Large intestine (tissue), 3 donors: Measurements from ENCODE around the gene TOGARAM2. TPM values are rescaled to one million over a fixed set of nuclear protein-coding genes. Genes with fewer than 3 reads are reported as not detected.

Source experiments
- DNase-seq, 2 donors: peaks; one replicate each; pipeline versions ENCODE4 v3.0.0 to v3.0.0-alpha.2; 2013
- H3K27ac ChIP-seq: one replicate; pipeline ENCODE4 v1.5.1; 2013; ENCODE audit warnings: low read length
- H3K27me3 ChIP-seq: 2 replicates; pipeline ENCODE4 v1.6.1; 2013; ENCODE audit warnings: low read length; ENCODE audit not compliant: control insufficient read depth, insufficient read depth
- H3K36me3 ChIP-seq: 2 replicates; pipeline ENCODE4 v1.6.1; 2013; ENCODE audit warnings: low read length; ENCODE audit not compliant: control insufficient read depth, insufficient read depth
- H3K4me1 ChIP-seq: one replicate; pipeline ENCODE4 v1.6.1; 2013; ENCODE audit warnings: low read length; ENCODE audit not compliant: control insufficient read depth, insufficient read depth
- H3K4me3 ChIP-seq: one replicate; pipeline ENCODE4 v1.5.1; 2013; ENCODE audit warnings: low read length
- H3K9me3 ChIP-seq: one replicate; pipeline ENCODE4 v1.6.1; 2013; ENCODE audit warnings: mild to moderate bottlenecking, low read depth, low read length, moderate library complexity; ENCODE audit not compliant: control insufficient read depth
- WGBS: methylation state at CpG from one replicate; pipeline ENCODE4 v1.1.5; 2013; ENCODE audit warnings: low lambda C conversion rate; ENCODE audit not compliant: insufficient coverage; 5-methylcytosine and 5-hydroxymethylcytosine counted together
- polyA plus RNA-seq: library from polyadenylated mRNA; unstranded; fragments of 120-200 nt; gene quantifications from one replicate; pipeline ENCODE4 v1.2.1, GENCODE V29; 2013

The TOGARAM2 gene
- polyA plus RNA-seq, 1 donor: 2.1 TPM

GRCh38 chr2:28952836-28953211, 28.3 kb upstream of the TOGARAM2 start:
- Histone ChIP-seq H3K27ac (no peak overlapping the region), H3K36me3 (peaks cover 14% of the 10 kb centered on the region), H3K4me3 (no peak overlapping the region), H3K9me3 (no peaks in the 10 kb centered on the region), H3K27me3 (no peaks in the 10 kb centered on the region), H3K4me1 (no peaks in the 10 kb centered on the region)
- 72% methylated on average over 2 of the region's 6 CpGs for WGBS
- peak in 1 of 2 donors; percentile 16 for DNase-seq

- Histone ChIP-seq H3K9me3 (no peaks in the 10 kb centered on the region), H3K4me3 (no peak overlapping the region), H3K4me1 (peaks cover 4% of the 10 kb centered on the region), H3K27ac (no peak overlapping the region), H3K27me3 (no peaks in the 10 kb centered on the region), H3K36me3 (no peaks in the 10 kb centered on the region)
- no peak for DNase-seq
- 61% methylated on average over 4 of the region's 5 CpGs for WGBS
Observed at GRCh38 chr2:28955467-28955866, 25.6 kb upstream of the TOGARAM2 start.

- no peaks in the 10 kb centered on the region for H3K27me3 ChIP-seq
- DNase-seq: no peak
Observed at GRCh38 chr2:28956415-28956826, 24.7 kb upstream of the TOGARAM2 start.

GRCh38 chr2:28956890-28957289, 24.2 kb upstream of the TOGARAM2 start:
- Histone ChIP-seq H3K4me3 (no peak overlapping the region), H3K27me3 (no peaks in the 10 kb centered on the region)
- WGBS: no CpG with 5 or more reads among the region's 15 CpGs

More at GRCh38 chr2:28956415-28956826, 24.7 kb upstream of the TOGARAM2 start:
- WGBS: no CpG with 5 or more reads among the region's 11 CpGs
- H3K4me1 ChIP-seq: peaks cover 4% of the 10 kb centered on the region
- H3K27ac ChIP-seq: no peak overlapping the region
- no peaks in the 10 kb centered on the region for H3K9me3 ChIP-seq
- H3K36me3 ChIP-seq: no peaks in the 10 kb centered on the region
- no peak overlapping the region for H3K4me3 ChIP-seq

GRCh38 chr2:28958689-28959088, 22.4 kb upstream of the TOGARAM2 start:
- Histone ChIP-seq H3K36me3 (no peaks in the 10 kb centered on the region), H3K4me3 (no peak overlapping the region)

More at GRCh38 chr2:28956890-28957289, 24.2 kb upstream of the TOGARAM2 start:
- no peaks in the 10 kb centered on the region for H3K9me3 ChIP-seq
- no peak for DNase-seq
- no peaks in the 10 kb centered on the region for H3K36me3 ChIP-seq
- H3K27ac ChIP-seq: no peak overlapping the region
- peaks cover 4% of the 10 kb centered on the region for H3K4me1 ChIP-seq

GRCh38 chr2:28960401-28960800, 20.7 kb upstream of the TOGARAM2 start:
- DNase-seq: no peak
- Histone ChIP-seq H3K36me3 (no peaks in the 10 kb centered on the region), H3K27me3 (peaks cover 3% of the 10 kb centered on the region), H3K27ac (no peak overlapping the region), H3K4me3 (no peak overlapping the region), H3K4me1 (peaks cover 4% of the 10 kb centered on the region), H3K9me3 (no peaks in the 10 kb centered on the region)
- 41% methylated on average over 3 of the region's 5 CpGs for WGBS

More at GRCh38 chr2:28958689-28959088, 22.4 kb upstream of the TOGARAM2 start:
- 0% methylated on average over 1 of the region's 9 CpGs for WGBS
- Histone ChIP-seq H3K27ac (no peak overlapping the region), H3K9me3 (no peaks in the 10 kb centered on the region), H3K4me1 (peaks cover 4% of the 10 kb centered on the region), H3K27me3 (peaks cover 3% of the 10 kb centered on the region)
- DNase-seq: peak in 1 of 2 donors; percentile 49

- no peak overlapping the region for H3K4me3 ChIP-seq
- peaks cover 3% of the 10 kb centered on the region for H3K27me3 ChIP-seq
- no CpG with 5 or more reads among the region's 1 CpG for WGBS
- H3K36me3 ChIP-seq: no peaks in the 10 kb centered on the region
- DNase-seq: no peak
- H3K4me1 ChIP-seq: peaks cover 4% of the 10 kb centered on the region
- H3K27ac ChIP-seq: no peak overlapping the region
- H3K9me3 ChIP-seq: no peaks in the 10 kb centered on the region
Observed at GRCh38 chr2:28962505-28962904, 18.6 kb upstream of the TOGARAM2 start.

GRCh38 chr2:28970464-28971160, 10.5 kb upstream of the TOGARAM2 start:
- no peak for DNase-seq
- Histone ChIP-seq H3K9me3 (no peaks in the 10 kb centered on the region), H3K4me1 (no peaks in the 10 kb centered on the region), H3K27ac (no peak overlapping the region), H3K36me3 (no peaks in the 10 kb centered on the region), H3K4me3 (no peak overlapping the region), H3K27me3 (no peaks in the 10 kb centered on the region)
- no CpG with 5 or more reads among the region's 6 CpGs for WGBS

- 80% methylated on average over 1 of the region's 6 CpGs for WGBS
- Histone ChIP-seq H3K9me3 (no peaks in the 10 kb centered on the region), H3K4me3 (no peak overlapping the region), H3K27ac (no peak overlapping the region), H3K36me3 (no peaks in the 10 kb centered on the region), H3K27me3 (no peaks in the 10 kb centered on the region), H3K4me1 (no peaks in the 10 kb centered on the region)
- no peak for DNase-seq
Observed at GRCh38 chr2:28972778-28973335, 8.2 kb upstream of the TOGARAM2 start.

GRCh38 chr2:28974252-28974651, 6.8 kb upstream of the TOGARAM2 start:
- no peaks in the 10 kb centered on the region for H3K9me3 ChIP-seq
- WGBS: no CpG with 5 or more reads among the region's 4 CpGs

GRCh38 chr2:28975671-28976070, 5.4 kb upstream of the TOGARAM2 start:
- no CpG with 5 or more reads among the region's 1 CpG for WGBS

More at GRCh38 chr2:28974252-28974651, 6.8 kb upstream of the TOGARAM2 start:
- Histone ChIP-seq H3K36me3 (no peaks in the 10 kb centered on the region), H3K27me3 (no peaks in the 10 kb centered on the region), H3K27ac (no peak overlapping the region), H3K4me3 (no peak overlapping the region), H3K4me1 (no peaks in the 10 kb centered on the region)
- no peak for DNase-seq

More at GRCh38 chr2:28975671-28976070, 5.4 kb upstream of the TOGARAM2 start:
- no peak overlapping the region for H3K4me3 ChIP-seq
- DNase-seq: no peak
- H3K36me3 ChIP-seq: no peaks in the 10 kb centered on the region
- no peak overlapping the region for H3K27ac ChIP-seq
- H3K4me1 ChIP-seq: no peaks in the 10 kb centered on the region
- H3K9me3 ChIP-seq: no peaks in the 10 kb centered on the region
- no peaks in the 10 kb centered on the region for H3K27me3 ChIP-seq
